GM19372 (cell line): Measurements from ENCODE around the gene EXOC3L1.

Experiments
- ATAC-seq: cut with Tn5 transposase; IDR thresholded peaks from one replicate; pipeline ENCODE4 v1.9.1; 2021; ENCODE audit warnings: mild to moderate bottlenecking, low read depth, moderate library complexity; ENCODE audit not compliant: unreplicated experiment

The EXOC3L1 gene

GRCh38 chr16:67216612-67217490 is 26.9 kb upstream of the EXOC3L1 start:
- ATAC-seq = no peak

- no peak for ATAC-seq
Observed at GRCh38 chr16:67215706-67216105, 25.8 kb upstream of the EXOC3L1 start.

GRCh38 chr16:67213197-67214019 is 23.5 kb upstream of the EXOC3L1 start:
- no peak for ATAC-seq

GRCh38 chr16:67212766-67213165 is 22.8 kb upstream of the EXOC3L1 start:
- no peak for ATAC-seq

GRCh38 chr16:67211674-67212073 is 21.7 kb upstream of the EXOC3L1 start:
- ATAC-seq = no peak

- no peak for ATAC-seq
Observed at GRCh38 chr16:67210069-67210937, 20.4 kb upstream of the EXOC3L1 start.

GRCh38 chr16:67209565-67209964 is 19.6 kb upstream of the EXOC3L1 start:
- ATAC-seq = no peak

GRCh38 chr16:67208154-67208896 is 18.4 kb upstream of the EXOC3L1 start:
- ATAC-seq = no peak

- no peak for ATAC-seq
Observed at GRCh38 chr16:67207249-67208091, 17.5 kb upstream of the EXOC3L1 start.

GRCh38 chr16:67206838-67207248 is 16.9 kb upstream of the EXOC3L1 start:
- ATAC-seq = no peak

GRCh38 chr16:67206129-67206837 is 16.3 kb upstream of the EXOC3L1 start:
- no peak for ATAC-seq

- ATAC-seq = no peak
Observed at GRCh38 chr16:67204076-67204475, 14.1 kb upstream of the EXOC3L1 start.

- ATAC-seq = no peak
Observed at GRCh38 chr16:67202956-67203493, 13.1 kb upstream of the EXOC3L1 start.

GRCh38 chr16:67202426-67202825 is 12.5 kb upstream of the EXOC3L1 start:
- no peak for ATAC-seq

GRCh38 chr16:67201411-67202345 is 11.7 kb upstream of the EXOC3L1 start:
- ATAC-seq = no peak

GRCh38 chr16:67200491-67200890 is 10.6 kb upstream of the EXOC3L1 start:
- ATAC-seq = no peak

- no peak for ATAC-seq
Observed at GRCh38 chr16:67199808-67200198, 9.9 kb upstream of the EXOC3L1 start.
